Sigmoid colon (tissue), 7 donors: ENCODE measurements around the gene HPCAL1. TPM values are rescaled to one million over a fixed set of nuclear protein-coding genes. Genes with fewer than 3 reads are reported as not detected.

Experiments used
- DNase-seq: peaks from one replicate; pipeline ENCODE4 v3.0.0-alpha.2; 2019
- H3K27ac ChIP-seq, 4 donors: fragments of 200-600 bp; sonication (generic); one replicate each; pipeline ENCODE4 v1.5.1; 2016 to 2019; ENCODE audit warnings: mild to moderate bottlenecking in 1 of 4
- H3K27me3 ChIP-seq, 3 donors: fragments of 200-600 bp; sonication (generic); one replicate each; pipeline ENCODE4 v1.5.1; 2019; ENCODE audit warnings: mild to moderate bottlenecking in 1 of 3
- H3K36me3 ChIP-seq, 4 donors: fragments of 200-600 bp; sonication (generic); one replicate each; pipeline ENCODE4 v1.5.1; 2016 to 2019
- H3K4me1 ChIP-seq, 4 donors: fragments of 200-600 bp; sonication (generic); one replicate each; pipeline ENCODE4 v1.5.1; 2017 to 2019
- H3K4me3 ChIP-seq, 4 donors: fragments of 200-600 bp; sonication (generic); one replicate each; pipeline ENCODE4 v1.5.1; 2017 to 2019; ENCODE audit warnings: mild to moderate bottlenecking in 2 of 4, moderate library complexity in 1 of 4
- H3K9me3 ChIP-seq, 4 donors: fragments of 200-600 bp in 3 of 4; sonication (generic) in 3 of 4; one replicate each; pipeline versions ENCODE4 v1.5.1 to v1.6.1; 2013 to 2019
- CTCF ChIP-seq, 4 experiments: fragments of 450-650 bp in 3 of 4; fragments of 200-600 bp in 1 of 4; IDR thresholded peaks; one replicate each; pipeline ENCODE4 v1.5.1; 2016 to 2019; ENCODE audit warnings: antibody characterized with exemption in 4 of 4, mild to moderate bottlenecking in 3 of 4, moderate library complexity in 2 of 4
- EP300 ChIP-seq, 4 donors: sonication (generic); formaldehyde crosslinking; IDR thresholded peaks; one replicate each; pipeline ENCODE4 v1.6.1; 2017; ENCODE audit warnings: antibody characterized with exemption in 4 of 4
- POLR2A ChIP-seq, 2 donors: fragments of 450-650 bp; IDR thresholded peaks; one replicate each; pipeline ENCODE4 v1.6.1; 2016; ENCODE audit warnings: antibody characterized with exemption in 2 of 2, mild to moderate bottlenecking in 2 of 2, moderate library complexity in 2 of 2
- POLR2AphosphoS5 ChIP-seq, 4 donors: sonication (generic); formaldehyde crosslinking; IDR thresholded peaks; one replicate each; pipeline ENCODE4 v1.6.1; 2017; ENCODE audit warnings: antibody characterized with exemption in 4 of 4
- WGBS, 2 donors: extraction: QIAGEN DNeasy Blood & Tissue Kit; methylation state at CpG; one replicate each; pipeline ENCODE4 v1.1.7; 2013; 5-methylcytosine and 5-hydroxymethylcytosine counted together
- intact Hi-C: fragments of 100-400 bp; cut with DNase I; formaldehyde crosslinking; loops from one replicate; pipeline ENCODE4 v1.15.1; 2023
- polyA plus RNA-seq, 3 donors: library from polyadenylated mRNA; stranded (reverse); fragments of 200-250 nt; gene quantifications; one replicate each; pipeline ENCODE4 v1.2.3, GENCODE V29; 2013
- total RNA-seq, 4 donors: library from RNA; depleted of rRNA; stranded (reverse); fragments of >200 nt; gene quantifications; one replicate each; pipeline ENCODE4 v1.1.0, GENCODE V29; 2016
- donor health status: healthy with polysubstance abuse.
- donor health status: Bipolar disorder and iron deficiency.
- donor health status: healthy.

Gene HPCAL1
- total and polyA plus RNA-seq, 7 donors: 27.7 to 115 (median 46.0) TPM

GRCh38 chr2:10423400-10423774 is 120.7 kb downstream of the HPCAL1 start:
- Histone ChIP-seq H3K9me3 (no peaks in the 10 kb centered on the region), H3K36me3 (peaks cover 0 to 35% (median 10%) of the 10 kb centered on the region in 4 donors), H3K4me1 (no peaks in the 10 kb centered on the region), H3K27me3 (no peaks in the 10 kb centered on the region), H3K4me3 (no peak overlapping the region), H3K27ac (no peak overlapping the region)
- TF ChIP-seq CTCF (IDR thresholded peaks at IDR 0.05) (no peak), POLR2A (IDR thresholded peaks at IDR 0.05) (no peak), EP300 (IDR thresholded peaks at IDR 0.05) (no peak), POLR2AphosphoS5 (IDR thresholded peaks at IDR 0.05) (no peak)
- no peak for DNase-seq
- 80 to 90% methylated on average over 6 of the region's 6 CpGs for WGBS, 2 donors
- intact Hi-C loops: no loop called here

- Histone ChIP-seq H3K27me3 (no peaks in the 10 kb centered on the region), H3K36me3 (peaks cover 0 to 35% (median 10%) of the 10 kb centered on the region in 4 donors), H3K9me3 (no peaks in the 10 kb centered on the region), H3K4me3 (no peak overlapping the region), H3K4me1 (no peaks in the 10 kb centered on the region), H3K27ac (no peak overlapping the region)
- TF ChIP-seq POLR2AphosphoS5 (IDR thresholded peaks at IDR 0.05): no peak
- intact Hi-C loops: no loop called here
- DNase-seq: no peak
- 89 to 95% methylated on average over 11 of the region's 11 CpGs for WGBS, 2 donors
Measured at GRCh38 chr2:10424051-10424450, 121.3 kb downstream of the HPCAL1 start.

- H3K4me1 ChIP-seq: no peaks in the 10 kb centered on the region
- peaks cover 0 to 35% (median 10%) of the 10 kb centered on the region in 4 donors for H3K36me3 ChIP-seq
- no peak overlapping the region for H3K27ac ChIP-seq
- 87 to 90% methylated on average over 8 of the region's 8 CpGs for WGBS, 2 donors
- H3K4me3 ChIP-seq: no peak overlapping the region
- intact Hi-C loops: no loop called here
- no peaks in the 10 kb centered on the region for H3K27me3 ChIP-seq
- no peak for TF ChIP-seq EP300 (IDR thresholded peaks at IDR 0.05)
- no peak for TF ChIP-seq POLR2A (IDR thresholded peaks at IDR 0.05)
- TF ChIP-seq POLR2AphosphoS5 (IDR thresholded peaks at IDR 0.05): no peak
- no peak for TF ChIP-seq CTCF (IDR thresholded peaks at IDR 0.05)
- no peak for DNase-seq
- no peaks in the 10 kb centered on the region for H3K9me3 ChIP-seq
Measured at GRCh38 chr2:10424916-10425505, 122.3 kb downstream of the HPCAL1 start.

GRCh38 chr2:10425699-10426098 is 123.0 kb downstream of the HPCAL1 start:
- H3K36me3 ChIP-seq: peaks cover 0 to 35% (median 10%) of the 10 kb centered on the region in 4 donors

More at GRCh38 chr2:10425699-10426098, 123.0 kb downstream of the HPCAL1 start:
- Histone ChIP-seq H3K9me3 (no peaks in the 10 kb centered on the region), H3K4me1 (no peaks in the 10 kb centered on the region), H3K27ac (no peak overlapping the region), H3K27me3 (no peaks in the 10 kb centered on the region), H3K4me3 (no peak overlapping the region)
- no peak for TF ChIP-seq POLR2A (IDR thresholded peaks at IDR 0.05)
- TF ChIP-seq EP300 (IDR thresholded peaks at IDR 0.05): no peak
- no peak for TF ChIP-seq POLR2AphosphoS5 (IDR thresholded peaks at IDR 0.05)
- TF ChIP-seq CTCF (IDR thresholded peaks at IDR 0.05): no peak
- no peak for DNase-seq
- intact Hi-C loops: no loop called here
- WGBS, 2 donors: 78 to 86% methylated on average over 10 of the region's 10 CpGs
